Stomach (tissue), 4 donors: ENCODE measurements around the gene BCAS1.

Experiments
- CTCF ChIP-seq, 7 experiments: fragments of 450-650 bp in 4 of 7; fragments of 200-600 bp in 3 of 7; sonication (generic) in 3 of 7; IDR thresholded peaks; one replicate each; pipeline ENCODE4 v1.5.1; 2016 to 2019; ENCODE audit warnings: antibody characterized with exemption in 7 of 7, control low read depth in 2 of 7, mild to moderate bottlenecking in 1 of 7
- EP300 ChIP-seq: sonication (generic); formaldehyde crosslinking; IDR thresholded peaks from one replicate; pipeline ENCODE4 v1.6.1; 2017; ENCODE audit warnings: antibody characterized with exemption

GRCh38 chr20:53967527-53967926 is 102.9 kb downstream of the BCAS1 start:
- TF ChIP-seq EP300 (no peak), CTCF (IDR thresholded peaks at IDR 0.05) (no peak)
